ENCODE measurements around the gene SUPT4H1. TPM values are rescaled to one million over a fixed set of nuclear protein-coding genes. Genes with fewer than 3 reads are reported as not detected.
A peak's percentile ranks its signal among the peaks of the same experiment; 100 is the strongest.

The SUPT4H1 gene
- total RNA-seq, 1 donor from 2014 or later, result 82.4 TPM

GRCh38 chr17:58320570-58321323 lies 31.3 kb downstream of the SUPT4H1 start:
- DNase-seq, result peak; percentile 2

DNA sequence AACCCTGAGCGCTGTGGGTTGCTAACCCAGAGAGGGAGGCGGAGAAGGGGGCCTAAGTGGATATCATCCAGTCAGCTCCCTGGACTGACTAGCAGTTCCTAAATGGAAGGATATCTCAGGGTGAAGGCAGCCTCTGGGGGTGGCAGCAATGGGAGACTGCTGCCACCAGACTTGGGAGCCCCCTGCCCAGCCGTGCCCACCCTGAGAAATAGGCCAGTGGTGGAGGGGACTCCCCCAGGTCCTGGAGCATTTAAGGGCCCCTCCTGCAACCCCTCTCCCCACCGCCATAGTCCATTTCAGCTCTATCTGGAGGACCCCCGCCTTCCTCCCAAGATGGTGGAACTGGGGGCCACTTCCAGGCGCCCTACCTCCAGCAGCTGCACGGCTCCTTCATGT lies 31.8 kb downstream of the SUPT4H1 start:
- Histone ChIP-seq H3K4me1 (peaks cover 11% of the 10 kb centered on the region), H3K36me3 (no peaks in the 10 kb centered on the region), H3K9me3 (no peaks in the 10 kb centered on the region), H3K27ac (no peak overlapping the region), H3K27me3 (ENCODE audit: low read depth) (no peaks in the 10 kb centered on the region), H3K4me3 (no peak overlapping the region)
- no peak for ATAC-seq
- TF ChIP-seq, protein P1, sequence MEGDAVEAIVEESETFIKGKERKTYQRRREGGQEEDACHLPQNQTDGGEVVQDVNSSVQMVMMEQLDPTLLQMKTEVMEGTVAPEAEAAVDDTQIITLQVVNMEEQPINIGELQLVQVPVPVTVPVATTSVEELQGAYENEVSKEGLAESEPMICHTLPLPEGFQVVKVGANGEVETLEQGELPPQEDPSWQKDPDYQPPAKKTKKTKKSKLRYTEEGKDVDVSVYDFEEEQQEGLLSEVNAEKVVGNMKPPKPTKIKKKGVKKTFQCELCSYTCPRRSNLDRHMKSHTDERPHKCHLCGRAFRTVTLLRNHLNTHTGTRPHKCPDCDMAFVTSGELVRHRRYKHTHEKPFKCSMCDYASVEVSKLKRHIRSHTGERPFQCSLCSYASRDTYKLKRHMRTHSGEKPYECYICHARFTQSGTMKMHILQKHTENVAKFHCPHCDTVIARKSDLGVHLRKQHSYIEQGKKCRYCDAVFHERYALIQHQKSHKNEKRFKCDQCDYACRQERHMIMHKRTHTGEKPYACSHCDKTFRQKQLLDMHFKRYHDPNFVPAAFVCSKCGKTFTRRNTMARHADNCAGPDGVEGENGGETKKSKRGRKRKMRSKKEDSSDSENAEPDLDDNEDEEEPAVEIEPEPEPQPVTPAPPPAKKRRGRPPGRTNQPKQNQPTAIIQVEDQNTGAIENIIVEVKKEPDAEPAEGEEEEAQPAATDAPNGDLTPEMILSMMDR (IDR thresholded peaks at IDR 0.05), result no peak
- peak; percentile 22 for DNase-seq
- intact Hi-C loops (cut with DNase I), result no loop called here

More at GRCh38 chr17:58320570-58321323, 31.3 kb downstream of the SUPT4H1 start:
- TF ChIP-seq, protein P1 (IDR thresholded peaks at IDR 0.05), result no peak
- no peak overlapping the region for H3K4me3 ChIP-seq
- no peak for ATAC-seq
- H3K9me3 ChIP-seq, result no peaks in the 10 kb centered on the region
- H3K36me3 ChIP-seq, result no peaks in the 10 kb centered on the region
- intact Hi-C loops (cut with DNase I), result no loop called here
- peaks cover 15% of the 10 kb centered on the region for H3K4me1 ChIP-seq
- no peak overlapping the region for H3K27ac ChIP-seq
- H3K27me3 ChIP-seq (ENCODE audit: low read depth), result no peaks in the 10 kb centered on the region

DNA sequence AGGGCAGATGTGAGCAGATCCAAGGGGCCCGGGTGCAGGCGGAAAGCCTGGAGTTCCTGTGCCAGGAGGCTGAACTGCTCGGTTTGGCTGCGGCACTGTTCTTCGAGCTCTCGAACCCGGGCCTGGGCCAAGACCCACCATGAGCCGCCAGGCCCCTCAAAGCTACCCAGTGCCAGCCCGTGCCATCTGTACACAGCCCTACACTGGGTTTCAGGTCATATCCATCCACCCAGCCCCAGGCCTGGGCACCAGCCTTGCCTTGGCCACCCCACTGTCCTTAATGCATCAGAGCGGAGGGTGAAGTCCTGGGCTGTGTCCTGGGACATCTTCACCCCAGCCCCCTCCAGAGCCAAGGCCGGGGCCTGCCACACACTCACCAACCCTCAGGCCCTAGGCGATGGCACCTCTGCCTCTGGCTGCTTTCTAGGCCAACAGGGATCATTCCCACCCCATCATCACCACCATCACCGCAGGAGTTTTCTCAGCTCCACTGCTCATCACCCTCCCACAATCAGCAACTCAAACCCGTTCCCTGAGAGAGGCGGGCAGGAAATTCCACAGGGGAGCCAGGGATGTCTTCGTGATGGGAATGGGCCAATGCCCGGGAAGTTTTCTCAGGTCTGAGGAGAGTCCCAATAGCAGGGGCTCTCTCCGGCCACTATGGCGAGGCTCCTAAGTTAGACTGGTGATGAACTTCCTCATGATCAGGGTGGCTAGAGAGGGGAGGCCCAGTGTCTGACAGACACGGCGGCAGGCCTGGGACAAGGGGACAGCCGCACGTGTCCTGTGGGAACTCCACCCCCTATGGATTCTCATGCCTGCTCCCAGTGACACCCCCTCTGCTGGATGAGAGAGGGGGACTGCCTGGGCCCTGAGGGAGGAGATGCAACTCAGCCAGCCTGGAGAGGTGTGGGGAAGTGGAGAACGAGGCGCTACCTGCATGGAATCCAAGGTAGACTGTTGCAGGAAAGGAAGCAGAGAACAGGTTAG lies 32.5 kb downstream of the SUPT4H1 start:
- Histone ChIP-seq H3K36me3 (no peaks in the 10 kb centered on the region), H3K4me3 (no peak overlapping the region), H3K27me3 (ENCODE audit: low read depth) (no peaks in the 10 kb centered on the region), H3K27ac (no peak overlapping the region), H3K4me1 (peaks cover 5% of the 10 kb centered on the region), H3K9me3 (no peaks in the 10 kb centered on the region)
- TF ChIP-seq, protein P1 (IDR thresholded peaks at IDR 0.05), result no peak
- intact Hi-C loops (cut with DNase I), result no loop called here
- ATAC-seq (no peak), DNase-seq (peak; percentile 37)

DNA sequence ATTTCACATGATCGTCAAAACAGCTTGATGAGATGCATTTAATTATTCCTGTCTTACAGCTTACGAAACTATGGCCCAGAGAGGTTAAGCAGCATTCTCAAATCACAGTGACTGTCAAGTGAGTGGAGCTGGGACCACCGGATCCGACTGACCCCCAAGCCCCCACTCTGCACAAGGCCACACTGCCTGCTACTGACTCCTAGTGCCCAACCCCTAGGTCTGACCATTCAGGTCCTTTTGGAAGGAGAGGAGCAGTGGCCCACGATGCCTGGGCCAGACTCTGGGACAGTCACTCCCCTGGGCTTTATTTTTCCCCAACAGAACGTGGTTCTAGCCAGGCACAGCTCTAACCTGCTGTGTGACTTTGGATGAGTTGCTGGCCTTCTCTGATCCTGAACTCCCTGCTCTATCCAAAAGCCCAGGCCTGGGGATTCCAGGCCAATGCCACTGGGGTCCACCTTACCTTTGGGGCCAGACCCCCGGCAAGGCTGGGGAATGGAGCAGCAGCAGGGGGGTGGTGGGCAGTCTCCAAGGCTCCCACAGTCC lies 33.3 kb downstream of the SUPT4H1 start:
- Histone ChIP-seq H3K9me3 (no peaks in the 10 kb centered on the region), H3K4me1 (peaks cover 2% of the 10 kb centered on the region), H3K4me3 (no peak overlapping the region), H3K27me3 (ENCODE audit: low read depth) (no peaks in the 10 kb centered on the region), H3K36me3 (no peaks in the 10 kb centered on the region), H3K27ac (no peak overlapping the region)
- ATAC-seq (no peak), DNase-seq (peak; percentile 31)
- TF ChIP-seq, protein P1 (IDR thresholded peaks at IDR 0.05), result no peak
- intact Hi-C loops (cut with DNase I), result no loop called here

DNA sequence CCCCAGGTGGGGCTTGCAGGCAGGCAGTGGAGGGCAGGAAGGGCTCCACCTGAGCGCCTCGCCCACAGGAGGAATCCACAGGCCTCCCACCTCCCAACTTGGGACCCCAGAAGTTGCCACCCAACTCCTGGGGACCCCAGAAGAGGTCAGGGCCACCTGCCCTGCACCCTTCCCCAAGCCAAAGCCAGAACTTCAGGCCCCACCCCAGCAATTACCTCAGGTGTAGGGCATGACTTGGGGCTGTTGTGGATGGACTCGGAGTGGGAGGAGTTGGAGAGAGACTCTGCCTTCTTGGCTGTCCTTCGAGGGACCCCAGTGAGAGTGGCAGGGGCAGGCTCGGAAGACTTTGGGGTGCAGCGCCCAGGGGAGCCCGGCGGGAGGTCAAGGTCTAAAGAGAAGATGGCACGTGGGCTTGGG lies 33.9 kb downstream of the SUPT4H1 start:
- DNase-seq, result no peak
- Histone ChIP-seq H3K27me3 (ENCODE audit: low read depth) (no peaks in the 10 kb centered on the region), H3K4me3 (no peak overlapping the region), H3K36me3 (no peaks in the 10 kb centered on the region), H3K27ac (no peak overlapping the region), H3K9me3 (no peaks in the 10 kb centered on the region), H3K4me1 (no peaks in the 10 kb centered on the region)
- intact Hi-C loops (cut with DNase I), result no loop called here
- ATAC-seq, result no peak
- TF ChIP-seq, protein P1 (IDR thresholded peaks at IDR 0.05), result no peak

Data from lower lobe of right lung (tissue), 2 donors.